Endothelial cell of umbilical vein (primary cell): ENCODE measurements around the gene SIPA1L3. TPM values are rescaled to one million over a fixed set of nuclear protein-coding genes. Genes with fewer than 3 reads are reported as not detected.
A peak's percentile ranks its signal among the peaks of the same experiment; 100 is the strongest.

Experiments used
- BruUV-seq: library from RNA; stranded (reverse); fragments of 400-500 nt; replicated peaks from 2 replicates; lab custom pipeline; 2021; lab: Mats Ljungman, UMichigan
- CTCF ChIA-PET: fragments of 300-600, 350-600 bp; sonication (Branson Sonifier 250); formaldehyde crosslinking; loops from one replicate; lab custom pipeline; 2021; ENCODE audit warnings: antibody characterized with exemption, inconsistent platforms; lab: Charles Lee
- POLR2A ChIA-PET: fragments of 300-600, 350-600 bp; sonication (Branson Sonifier 250); formaldehyde crosslinking; loops from one replicate; lab custom pipeline; 2021; ENCODE audit warnings: antibody characterized with exemption, inconsistent platforms; lab: Charles Lee
- DNase-seq: peaks from one replicate; pipeline ENCODE4 v3.0.0-alpha.2; 2011; ENCODE audit warnings: low read depth, low spot score
- FAIRE-seq: peaks from 2 replicates; lab custom pipeline; 2011; peaks lifted over from hg19 to GRCh38; lab: Jason Lieb, UNC
- H2AFZ ChIP-seq: 2 replicates; pipeline ENCODE4 v1.6.0; 2012; ENCODE audit warnings: low read depth, low read length, control low read depth, inconsistent platforms
- H3K27ac ChIP-seq: 2 replicates; pipeline ENCODE4 v1.5.1; 2011; ENCODE audit warnings: low read depth, mild to moderate bottlenecking, control low read depth, low read length, moderate library complexity; ENCODE audit not compliant: insufficient read depth
- H3K27me3 ChIP-seq, 2 experiments: 2 replicates each; pipeline versions ENCODE4 v1.6.0 to v1.6.1; 2011; ENCODE audit warnings: low read length in 2 of 2, mixed read lengths in 1 of 2; ENCODE audit not compliant: control insufficient read depth in 2 of 2, insufficient read depth in 2 of 2
- H3K36me3 ChIP-seq, 2 experiments: 2 replicates in 1 of 2; 3 replicates in 1 of 2; pipeline ENCODE4 v1.5.1; 2011; ENCODE audit warnings: low read length in 2 of 2, mild to moderate bottlenecking in 1 of 2, moderate library complexity in 1 of 2; ENCODE audit not compliant: control insufficient read depth in 2 of 2, insufficient read depth in 2 of 2; ENCODE audit errors: extremely low read depth in 1 of 2
- H3K4me1 ChIP-seq: 3 replicates; pipeline ENCODE4 v1.5.1; 2011; ENCODE audit warnings: mild to moderate bottlenecking, low read length; ENCODE audit not compliant: control insufficient read depth, insufficient read depth; ENCODE audit errors: extremely low read depth
- H3K4me2 ChIP-seq: 2 replicates; pipeline ENCODE4 v1.6.1; 2011; ENCODE audit warnings: low read length, control low read depth, mixed read lengths; ENCODE audit not compliant: insufficient read depth
- H3K4me3 ChIP-seq, 3 experiments: fragments of 200-600 bp in 1 of 3; sonication (generic), shearing (Covaris generic) in 1 of 3; replicated peaks in 1 of 3; 2 replicates each; pipeline ENCODE4 v1.5.1; 2011 to 2016; ENCODE audit warnings: control low read depth in 3 of 3, low read length in 3 of 3, mild to moderate bottlenecking in 2 of 3, inconsistent platforms in 1 of 3, low read depth in 1 of 3, moderate library complexity in 1 of 3; ENCODE audit not compliant: insufficient read depth in 1 of 3
- H3K79me2 ChIP-seq: 2 replicates; pipeline ENCODE4 v1.6.0; 2012; ENCODE audit warnings: low read length, inconsistent platforms; ENCODE audit not compliant: control insufficient read depth, insufficient read depth
- H3K9ac ChIP-seq: replicated peaks from 2 replicates; pipeline ENCODE3; 2011; ENCODE audit warnings: low read length, control low read depth; ENCODE audit not compliant: insufficient read depth; ENCODE audit errors: extremely low read depth
- H3K9me1 ChIP-seq: replicated peaks from 3 replicates; pipeline ENCODE4 v1.6.0; 2011; ENCODE audit warnings: mild to moderate bottlenecking, low read length; ENCODE audit not compliant: control insufficient read depth, insufficient read depth; ENCODE audit errors: extremely low read depth
- H3K9me3 ChIP-seq: replicated peaks from 2 replicates; pipeline ENCODE4 v1.5.1; 2012; ENCODE audit warnings: low read length, inconsistent platforms; ENCODE audit not compliant: control insufficient read depth, insufficient read depth
- H4K20me1 ChIP-seq: replicated peaks from 2 replicates; pipeline ENCODE3; 2011; ENCODE audit warnings: mild to moderate bottlenecking, low read length; ENCODE audit not compliant: control insufficient read depth, insufficient read depth; ENCODE audit errors: extremely low read depth
- EZH2 ChIP-seq: IDR thresholded peaks from 2 replicates; pipeline ENCODE4 v1.6.1; 2012; ENCODE audit warnings: borderline replicate concordance, low read depth, mild to moderate bottlenecking, moderate library complexity, low read length, inconsistent platforms; ENCODE audit not compliant: severe bottlenecking
- FOS ChIP-seq: IDR thresholded peaks from 2 replicates; pipeline ENCODE4 v1.6.1; 2011; ENCODE audit warnings: mild to moderate bottlenecking, low read length, moderate library complexity, borderline replicate concordance; ENCODE audit not compliant: insufficient read depth
- GATA2 ChIP-seq: IDR thresholded peaks from 2 replicates; pipeline ENCODE4 v1.7.0; 2011; ENCODE audit warnings: low read depth, mild to moderate bottlenecking, moderate library complexity, mixed read lengths, low read length; ENCODE audit not compliant: insufficient read length, insufficient read depth
- JUN ChIP-seq: IDR thresholded peaks from 2 replicates; pipeline ENCODE4 v1.6.1; 2011; ENCODE audit warnings: borderline replicate concordance, low read depth; ENCODE audit not compliant: insufficient read length, insufficient read depth
- MYC ChIP-seq: IDR thresholded peaks from one replicate; pipeline ENCODE4 v1.6.1; 2011; ENCODE audit warnings: mild to moderate bottlenecking, low read depth, low read length
- POLR2A ChIP-seq: IDR thresholded peaks from 2 replicates; pipeline ENCODE4 v1.6.1; 2012; ENCODE audit warnings: low read depth, mild to moderate bottlenecking, control low read depth, low read length
- POLR2AphosphoS5 ChIP-seq: IDR thresholded peaks from 2 replicates; pipeline ENCODE4 v1.6.1; 2012; ENCODE audit warnings: low read depth, mild to moderate bottlenecking, control low read depth, low read length, moderate library complexity; ENCODE audit not compliant: insufficient read depth
- dilution Hi-C: fragments of 300-500 bp; cut with MboI; formaldehyde crosslinking; loops from one replicate; pipeline ENCODE4 v1.15.0; 2019; ENCODE audit warnings: low sequenced_read_pairs; ENCODE audit not compliant: extremely low pct_ligation_motif_present
- intact Hi-C: fragments of 100-400 bp; cut with micrococcal nuclease; formaldehyde crosslinking; loops from one replicate; pipeline ENCODE4 v1.10.0; 2022
- polyA plus RNA-seq, 4 experiments: library from polyadenylated mRNA; depleted of rRNA in 3 of 4; stranded (reverse) in 3 of 4; unstranded in 1 of 4; fragments of >200 nt; gene quantifications; 2 replicates each; pipeline versions ENCODE4 v1.2.1 to v1.2.3, GENCODE V29; 2011 to 2012; ENCODE audit warnings: missing spikeins in 1 of 4
- total RNA-seq: library from RNA; stranded (reverse); gene quantifications from 2 replicates; pipeline ENCODE4 v1.2.3, GENCODE V29; 2021
- TF ChIP-seq, protein P1 (sequence below): IDR thresholded peaks from 2 replicates; pipeline ENCODE4 v1.6.1; 2011; ENCODE audit not compliant: insufficient read depth, insufficient read length
- TF ChIP-seq, protein P2 (sequence below), 2 donors: IDR thresholded peaks; 1 replicate in 1 of 2; 2 replicates in 1 of 2; pipeline ENCODE4 v1.5.1; 2011; ENCODE audit warnings: low read length in 2 of 2, mild to moderate bottlenecking in 2 of 2, moderate library complexity in 2 of 2, control low read depth in 1 of 2, inconsistent platforms in 1 of 2, low read depth in 1 of 2; ENCODE audit not compliant: insufficient read depth in 1 of 2; ENCODE audit errors: extremely low read depth in 1 of 2

SIPA1L3 gene
- total and polyA plus RNA-seq, 2 donors (not counting 3 experiments of a cell fraction or from before 2014, with no cell fraction given) = 14.2 to 47.2 TPM

DNA sequence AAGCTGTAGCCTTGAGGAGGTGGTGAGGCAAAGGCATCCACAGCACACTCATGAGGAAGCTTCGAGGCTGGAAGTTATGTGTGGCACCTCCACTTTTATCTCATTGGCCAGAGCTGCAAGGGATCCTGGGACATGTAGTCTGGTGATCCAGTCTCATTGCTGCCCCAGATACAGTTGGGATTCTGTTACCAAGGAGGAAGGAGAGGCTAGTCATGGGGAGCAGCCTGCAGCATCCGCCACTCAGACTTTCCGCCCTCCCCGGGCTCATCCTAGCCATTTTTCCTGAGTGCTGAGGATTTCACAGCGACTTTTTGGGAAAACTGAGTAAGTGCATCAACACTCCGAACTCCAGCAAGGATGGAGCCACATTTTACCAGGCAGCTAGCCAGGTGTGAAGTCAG lies 242.7 kb downstream of the SIPA1L3 start:
- no peak for TF ChIP-seq POLR2A
- TF ChIP-seq GATA2 = no peak
- TF ChIP-seq, protein P1, sequence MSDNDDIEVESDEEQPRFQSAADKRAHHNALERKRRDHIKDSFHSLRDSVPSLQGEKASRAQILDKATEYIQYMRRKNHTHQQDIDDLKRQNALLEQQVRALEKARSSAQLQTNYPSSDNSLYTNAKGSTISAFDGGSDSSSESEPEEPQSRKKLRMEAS = no peak
- no peak for TF ChIP-seq EZH2
- TF ChIP-seq MYC = no peak
- TF ChIP-seq, protein P2, sequence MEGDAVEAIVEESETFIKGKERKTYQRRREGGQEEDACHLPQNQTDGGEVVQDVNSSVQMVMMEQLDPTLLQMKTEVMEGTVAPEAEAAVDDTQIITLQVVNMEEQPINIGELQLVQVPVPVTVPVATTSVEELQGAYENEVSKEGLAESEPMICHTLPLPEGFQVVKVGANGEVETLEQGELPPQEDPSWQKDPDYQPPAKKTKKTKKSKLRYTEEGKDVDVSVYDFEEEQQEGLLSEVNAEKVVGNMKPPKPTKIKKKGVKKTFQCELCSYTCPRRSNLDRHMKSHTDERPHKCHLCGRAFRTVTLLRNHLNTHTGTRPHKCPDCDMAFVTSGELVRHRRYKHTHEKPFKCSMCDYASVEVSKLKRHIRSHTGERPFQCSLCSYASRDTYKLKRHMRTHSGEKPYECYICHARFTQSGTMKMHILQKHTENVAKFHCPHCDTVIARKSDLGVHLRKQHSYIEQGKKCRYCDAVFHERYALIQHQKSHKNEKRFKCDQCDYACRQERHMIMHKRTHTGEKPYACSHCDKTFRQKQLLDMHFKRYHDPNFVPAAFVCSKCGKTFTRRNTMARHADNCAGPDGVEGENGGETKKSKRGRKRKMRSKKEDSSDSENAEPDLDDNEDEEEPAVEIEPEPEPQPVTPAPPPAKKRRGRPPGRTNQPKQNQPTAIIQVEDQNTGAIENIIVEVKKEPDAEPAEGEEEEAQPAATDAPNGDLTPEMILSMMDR (IDR thresholded peaks at IDR 0.05; ENCODE audit: extremely low read depth in 1 of 2, insufficient read depth in 1 of 2, low read depth in 1 of 2, low read length in 2 of 2) = no peak
- TF ChIP-seq POLR2AphosphoS5 = no peak
- no peak for TF ChIP-seq JUN
- no peak for TF ChIP-seq FOS
- no peaks in the 10 kb centered on the region for H4K20me1 ChIP-seq
- H3K4me2 ChIP-seq = no peak overlapping the region
- H3K36me3 ChIP-seq = peaks cover 0 to 8% of the 10 kb centered on the region in 2 experiments
- DNase-seq = no peak
- FAIRE-seq = peak; percentile 67
- H3K9ac ChIP-seq = no peak overlapping the region
- H3K9me1 ChIP-seq = no peaks in the 10 kb centered on the region
- H3K9me3 ChIP-seq = no peaks in the 10 kb centered on the region
- no TSS peak for BruUV-seq
- no peak overlapping the region for H3K4me3 ChIP-seq
- H3K79me2 ChIP-seq = no peaks in the 10 kb centered on the region
- H3K27ac ChIP-seq = no peak overlapping the region
- dilution Hi-C loops = no loop called here
- H2AFZ ChIP-seq = no peak overlapping the region
- no peaks in the 10 kb centered on the region for H3K27me3 ChIP-seq
- POLR2A ChIA-PET = interaction anchor here (0.5 kb wide), 1 partner anchor 48 kb away, joined by 8 read pairs; no protein-coding TSS in a partner anchor
- H3K4me1 ChIP-seq = no peaks in the 10 kb centered on the region
- CTCF ChIA-PET = interaction anchor here (0.6 to 4.1 kb wide), 2 partner anchors 10 to 247 kb away, joined by 3 to 14 read pairs; no protein-coding TSS in a partner anchor
- intact Hi-C loops = loop anchor here (10.0 kb wide), 1 partner anchor 185 kb away; the partner anchor contains the start of gene CATSPERG
